Fibroblast of mammary gland (primary cell): ENCODE results near the gene HNRNPAB.

Experiments
- DNase-seq: peaks from one replicate; pipeline ENCODE4 v3.0.0-alpha.2; 2010; ENCODE audit warnings: low read depth
- H3K4me3 ChIP-seq: 2 replicates; pipeline ENCODE4 v1.5.1; 2011; ENCODE audit warnings: low read depth, mild to moderate bottlenecking, low read length, moderate library complexity; ENCODE audit not compliant: control insufficient read depth
- TF ChIP-seq, protein P1 (sequence below): conservative IDR thresholded peaks from 2 replicates; pipeline ENCODE4 v1.5.1; 2011; ENCODE audit warnings: low read depth, low read length, inconsistent platforms; ENCODE audit not compliant: control insufficient read depth, insufficient read depth

HNRNPAB gene

DNA sequence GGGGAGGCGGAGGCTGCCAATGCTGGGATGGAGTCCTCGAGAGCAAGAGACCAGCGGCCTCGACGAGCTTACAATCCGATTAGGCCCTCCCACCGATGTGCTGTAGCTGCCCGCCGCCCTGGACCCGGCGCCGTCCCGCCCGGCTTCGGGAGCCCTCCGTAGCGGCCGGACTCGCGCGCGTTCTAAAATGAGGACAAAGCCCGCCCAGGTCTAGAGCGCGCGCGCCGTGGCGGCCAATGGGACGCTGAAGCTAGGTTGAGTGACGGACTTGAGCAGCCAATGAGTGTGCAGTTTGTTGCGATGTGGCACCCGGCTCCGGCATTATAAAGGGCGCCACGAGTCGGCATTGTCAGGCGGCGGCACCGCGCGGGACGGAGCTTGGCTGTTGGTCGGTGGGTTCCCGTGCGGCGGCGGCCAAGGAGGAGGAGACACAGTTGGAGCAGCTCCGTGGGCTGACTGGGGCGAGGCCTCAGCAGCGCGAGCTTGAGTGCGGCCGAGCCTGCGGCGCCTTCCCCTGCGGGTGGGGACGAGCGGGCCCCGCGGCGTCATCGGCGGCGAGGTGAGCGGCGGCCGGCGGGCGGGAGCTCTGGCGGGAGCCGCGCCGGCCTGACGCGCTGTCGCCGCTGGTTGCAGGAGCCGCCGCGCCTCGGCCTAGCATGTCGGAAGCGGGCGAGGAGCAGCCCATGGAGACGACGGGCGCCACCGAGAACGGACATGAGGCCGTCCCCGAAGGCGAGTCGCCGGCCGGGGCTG is at the start of gene HNRNPAB:
Gene HNRNPAB, plus strand, starts transcription at position 352 of the 753 bp plus-strand sequence. Its CDS starts 305 bp downstream, at position 657.
- TF ChIP-seq, protein P1, sequence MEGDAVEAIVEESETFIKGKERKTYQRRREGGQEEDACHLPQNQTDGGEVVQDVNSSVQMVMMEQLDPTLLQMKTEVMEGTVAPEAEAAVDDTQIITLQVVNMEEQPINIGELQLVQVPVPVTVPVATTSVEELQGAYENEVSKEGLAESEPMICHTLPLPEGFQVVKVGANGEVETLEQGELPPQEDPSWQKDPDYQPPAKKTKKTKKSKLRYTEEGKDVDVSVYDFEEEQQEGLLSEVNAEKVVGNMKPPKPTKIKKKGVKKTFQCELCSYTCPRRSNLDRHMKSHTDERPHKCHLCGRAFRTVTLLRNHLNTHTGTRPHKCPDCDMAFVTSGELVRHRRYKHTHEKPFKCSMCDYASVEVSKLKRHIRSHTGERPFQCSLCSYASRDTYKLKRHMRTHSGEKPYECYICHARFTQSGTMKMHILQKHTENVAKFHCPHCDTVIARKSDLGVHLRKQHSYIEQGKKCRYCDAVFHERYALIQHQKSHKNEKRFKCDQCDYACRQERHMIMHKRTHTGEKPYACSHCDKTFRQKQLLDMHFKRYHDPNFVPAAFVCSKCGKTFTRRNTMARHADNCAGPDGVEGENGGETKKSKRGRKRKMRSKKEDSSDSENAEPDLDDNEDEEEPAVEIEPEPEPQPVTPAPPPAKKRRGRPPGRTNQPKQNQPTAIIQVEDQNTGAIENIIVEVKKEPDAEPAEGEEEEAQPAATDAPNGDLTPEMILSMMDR, result no peak
- DNase-seq, result peak; percentile 96
- peak within 1 kb of the TSS; percentile 83 for H3K4me3 ChIP-seq

DNA sequence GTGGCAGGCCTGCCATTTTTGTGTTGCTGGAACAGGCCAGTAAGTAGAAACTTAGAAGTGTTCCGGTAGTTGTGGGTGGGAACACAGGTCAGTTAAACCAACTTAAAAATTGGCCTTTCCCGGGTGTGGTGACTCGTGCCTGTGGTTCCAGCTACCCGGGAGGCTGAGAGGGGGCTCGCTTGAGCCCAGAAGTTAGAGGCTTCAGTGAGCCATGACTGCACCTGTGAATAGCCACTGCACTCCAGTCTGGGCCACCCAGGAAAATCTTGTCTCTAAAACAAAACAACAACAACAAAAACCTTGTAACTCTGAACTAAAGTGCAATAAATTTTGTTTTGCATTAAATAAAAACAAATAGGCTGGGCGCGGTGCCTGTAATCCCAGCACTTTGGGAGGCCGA is 49.3 kb upstream of the HNRNPAB start:
- DNase-seq, result no peak
- TF ChIP-seq, protein P1, result no peak
- H3K4me3 ChIP-seq, result no peak overlapping the region

DNA sequence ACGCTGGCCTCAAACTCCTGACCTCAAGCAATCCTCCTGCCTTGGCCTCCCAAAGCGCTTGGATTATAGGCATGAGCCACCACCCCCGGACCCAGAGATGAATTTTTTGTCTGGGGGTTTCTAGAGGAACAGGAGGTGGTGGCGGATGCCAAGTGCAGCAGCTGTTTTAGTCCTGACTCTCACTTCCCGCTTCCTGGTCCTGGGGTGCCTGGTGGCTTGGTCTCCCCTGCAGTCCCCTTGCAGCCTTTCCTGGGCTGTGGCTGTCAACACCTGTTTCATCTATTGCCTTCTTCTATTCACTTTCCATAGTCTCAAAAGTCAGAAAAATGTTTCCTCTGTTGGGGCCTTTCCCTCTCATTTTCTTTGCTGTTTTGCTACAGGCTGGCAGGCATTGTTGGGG is 44.2 kb upstream of the HNRNPAB start:
- no peak overlapping the region for H3K4me3 ChIP-seq
- DNase-seq, result no peak
- TF ChIP-seq, protein P1, result no peak

DNA sequence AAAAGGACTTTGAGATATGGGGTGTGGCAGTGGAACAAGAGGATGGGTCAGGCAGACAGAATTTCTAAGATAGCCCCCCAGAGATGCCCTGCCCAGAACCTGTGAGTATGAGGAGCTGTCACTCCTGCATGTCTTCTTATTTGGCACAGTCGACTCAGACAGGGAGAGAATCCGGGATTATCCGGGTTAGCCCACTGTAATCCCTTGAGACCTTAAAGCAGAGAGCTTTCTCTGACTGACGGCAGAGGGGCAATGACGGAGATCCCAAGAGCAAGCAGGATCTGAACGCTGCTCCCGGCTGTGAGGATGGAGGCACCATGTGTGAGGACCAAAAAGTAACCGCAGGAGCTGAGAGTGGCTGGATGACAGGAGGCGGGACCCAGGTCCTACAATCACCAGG is 41.9 kb upstream of the HNRNPAB start:
- no peak for DNase-seq
- TF ChIP-seq, protein P1, result no peak
- H3K4me3 ChIP-seq, result no peak overlapping the region

DNA sequence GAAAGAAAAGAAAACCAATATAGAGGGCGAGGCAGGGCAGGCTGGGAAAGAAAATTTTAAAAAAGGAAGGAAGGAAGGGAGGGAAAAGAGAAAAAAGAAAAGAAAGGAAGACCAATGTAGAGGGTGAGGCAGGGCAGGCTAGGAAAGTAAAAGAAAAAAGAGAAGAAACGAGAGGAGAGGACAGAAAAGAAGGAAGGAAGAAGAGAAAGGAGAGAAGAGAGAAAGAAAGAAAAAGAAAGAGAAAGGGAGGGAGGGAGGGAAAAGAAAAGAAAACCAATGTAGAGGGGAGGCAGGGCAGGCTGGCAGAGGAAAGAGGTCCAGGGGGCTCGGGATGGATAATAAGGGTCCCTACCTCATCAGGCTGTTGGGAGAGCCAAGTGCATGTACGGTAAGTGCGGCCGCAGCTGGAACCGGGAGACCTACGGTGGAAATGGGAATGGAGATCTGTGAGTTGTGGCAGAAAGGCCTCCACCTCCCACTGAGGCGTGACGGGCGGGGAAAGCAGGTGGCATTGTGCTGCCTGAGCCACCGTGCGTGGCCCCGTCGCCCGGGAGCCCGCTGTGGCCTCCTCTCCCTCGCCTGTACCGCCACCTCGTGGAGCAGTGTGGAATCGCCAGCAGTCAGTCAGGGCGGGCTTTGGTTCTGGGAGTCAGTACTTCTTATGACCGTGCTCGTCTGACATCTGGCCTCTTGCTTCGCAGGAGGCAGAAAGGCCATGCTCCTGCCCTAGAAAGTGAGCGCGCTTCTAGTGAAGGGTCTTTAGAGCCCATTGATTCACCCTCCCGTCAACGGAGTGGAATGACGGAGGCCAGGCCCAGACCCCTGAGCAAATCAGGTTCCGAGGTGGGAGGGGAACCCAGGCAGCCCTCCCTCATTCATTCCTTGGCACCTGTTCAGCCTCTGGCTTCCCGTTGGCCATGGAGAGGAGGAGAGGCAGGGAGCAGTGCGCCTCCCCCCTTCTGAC is 40.3 kb upstream of the HNRNPAB start:
- peak; percentile 64 for DNase-seq
- TF ChIP-seq, protein P1, result peak; percentile 92
- H3K4me3 ChIP-seq, result no peak overlapping the region

DNA sequence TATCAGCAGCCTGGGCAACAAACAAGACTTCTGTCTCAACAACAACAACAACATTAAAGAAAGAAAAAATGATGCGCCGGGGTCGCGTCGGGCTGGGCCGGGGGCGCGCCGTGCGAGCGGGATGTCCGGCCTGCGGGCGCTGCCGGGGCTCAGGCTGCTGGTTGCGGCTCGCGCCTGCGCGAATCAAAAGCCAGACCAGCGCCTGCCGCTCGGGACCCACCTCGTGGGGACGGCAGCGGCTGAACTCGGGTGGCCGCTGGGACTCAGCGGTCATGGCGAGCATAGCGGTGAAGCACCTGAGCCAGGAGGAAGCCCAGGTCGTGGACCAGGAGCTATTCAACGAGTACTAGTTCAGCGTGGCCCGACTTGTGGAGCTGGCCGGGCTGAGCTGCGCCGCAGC is 38.8 kb upstream of the HNRNPAB start:
- no peak overlapping the region for H3K4me3 ChIP-seq
- no peak for DNase-seq
- TF ChIP-seq, protein P1, result no peak
